Mesothelial cell of epicardium (in vitro differentiated cells): ENCODE data around the gene LRRC8D. TPM values are rescaled to one million over a fixed set of nuclear protein-coding genes. Genes with fewer than 3 reads are reported as not detected.
A peak's percentile ranks its signal among the peaks of the same experiment; 100 is the strongest.

ENCODE experiments used
- DNase-seq, 2 experiments: peaks; one replicate each; pipeline ENCODE4 v3.0.0; 2021; ENCODE audit warnings: low spot score in 2 of 2; ENCODE audit not compliant: unreplicated experiment in 2 of 2
- H3K27ac Mint-ChIP-seq: 2 replicates; pipeline ENCODE4 v1.8.0; 2021; ENCODE audit warnings: mixed read lengths
- H3K27me3 Mint-ChIP-seq: 2 replicates; pipeline ENCODE4 v1.8.0; 2021; ENCODE audit warnings: low read depth, mixed read lengths
- H3K36me3 Mint-ChIP-seq: 2 replicates; pipeline ENCODE4 v1.8.0; 2021; ENCODE audit warnings: mixed read lengths
- H3K4me1 Mint-ChIP-seq: 2 replicates; pipeline ENCODE4 v1.8.0; 2021; ENCODE audit warnings: mixed read lengths
- H3K4me3 Mint-ChIP-seq: 2 replicates; pipeline ENCODE4 v1.8.0; 2021; ENCODE audit warnings: mild to moderate bottlenecking, moderate library complexity, mixed read lengths
- H3K9me3 Mint-ChIP-seq: 2 replicates; pipeline ENCODE4 v1.8.0; 2021; ENCODE audit warnings: mixed read lengths
- CTCF ChIP-seq: fragments of 200-600 bp; sonication (generic); IDR thresholded peaks from one replicate; pipeline ENCODE4 v1.5.0; 2021; ENCODE audit warnings: antibody characterized with exemption; ENCODE audit not compliant: unreplicated experiment
- total RNA-seq: library from RNA; stranded (reverse); gene quantifications from 3 replicates; pipeline ENCODE4 v1.2.1, GENCODE V29; 2021

Gene LRRC8D
- total RNA-seq, 1 donor from 2014 or later: 22.6 TPM

GRCh38 chr1:89903550-89903949, 82.7 kb downstream of the LRRC8D start:
- Mint-ChIP-seq H3K9me3 (no peaks in the 10 kb centered on the region), H3K36me3 (no peaks in the 10 kb centered on the region), H3K4me1 (peaks cover 32% of the 10 kb centered on the region), H3K27me3 (no peaks in the 10 kb centered on the region), H3K27ac (no peak overlapping the region), H3K4me3 (no peak overlapping the region)
- DNase-seq: no peak
- TF ChIP-seq CTCF: no peak

GRCh38 chr1:89904219-89904980, 83.6 kb downstream of the LRRC8D start:
- Mint-ChIP-seq H3K27ac (peak overlapping the region; percentile 60), H3K4me3 (no peak overlapping the region), H3K4me1 (peaks cover 40% of the 10 kb centered on the region), H3K9me3 (no peaks in the 10 kb centered on the region), H3K36me3 (no peaks in the 10 kb centered on the region), H3K27me3 (no peaks in the 10 kb centered on the region)
- no peak for DNase-seq
- no peak for TF ChIP-seq CTCF

GRCh38 chr1:89905395-89906058, 84.7 kb downstream of the LRRC8D start:
- Mint-ChIP-seq H3K9me3 (no peaks in the 10 kb centered on the region), H3K27ac (peak overlapping the region; percentile 34), H3K4me1 (peaks cover 41% of the 10 kb centered on the region), H3K27me3 (no peaks in the 10 kb centered on the region), H3K36me3 (no peaks in the 10 kb centered on the region), H3K4me3 (no peak overlapping the region)
- DNase-seq: no peak
- TF ChIP-seq CTCF: no peak

- no peaks in the 10 kb centered on the region for H3K9me3 Mint-ChIP-seq
- no peaks in the 10 kb centered on the region for H3K36me3 Mint-ChIP-seq
- H3K27ac Mint-ChIP-seq: peak overlapping the region; percentile 91
- no peak for TF ChIP-seq CTCF
- no peak overlapping the region for H3K4me3 Mint-ChIP-seq
- H3K27me3 Mint-ChIP-seq: no peaks in the 10 kb centered on the region
- no peak for DNase-seq
- peaks cover 46% of the 10 kb centered on the region for H3K4me1 Mint-ChIP-seq
Measured at GRCh38 chr1:89906088-89906487, 85.3 kb downstream of the LRRC8D start.

- no peaks in the 10 kb centered on the region for H3K9me3 Mint-ChIP-seq
- H3K4me3 Mint-ChIP-seq: no peak overlapping the region
- H3K27ac Mint-ChIP-seq: peak overlapping the region; percentile 8
- peaks cover 58% of the 10 kb centered on the region for H3K4me1 Mint-ChIP-seq
- TF ChIP-seq CTCF: no peak
- no peak for DNase-seq
- H3K36me3 Mint-ChIP-seq: no peaks in the 10 kb centered on the region
- H3K27me3 Mint-ChIP-seq: no peaks in the 10 kb centered on the region
Measured at GRCh38 chr1:89907727-89908212, 86.9 kb downstream of the LRRC8D start.
